GM23338 (cell line): ENCODE results near the gene OXCT1.

Source experiments
- CREB1 ChIP-seq: fragments of 250-450 bp; sonication (Bioruptor Pico); IDR thresholded peaks from 2 replicates; pipeline ENCODE4 v1.5.0; 2020; ENCODE audit warnings: low read depth, mild to moderate bottlenecking, moderate library complexity
- EZH2 ChIP-seq: fragments of 200-600 bp; sonication (generic); IDR thresholded peaks from one replicate; pipeline ENCODE4 v1.8.0; 2017; ENCODE audit warnings: antibody characterized with exemption, mild to moderate bottlenecking, low read depth; ENCODE audit not compliant: unreplicated experiment
- EZH2phosphoT487 ChIP-seq: fragments of 200-600 bp; sonication (generic); IDR thresholded peaks from one replicate; pipeline ENCODE4 v1.8.1; 2018; ENCODE audit warnings: antibody characterized with exemption; ENCODE audit not compliant: unreplicated experiment
- TF ChIP-seq, protein P1 (sequence below), 2 experiments: fragments of 200-600 bp in 1 of 2; sonication (generic) in 1 of 2; conservative IDR thresholded peaks; 2 replicates each; pipeline versions ENCODE4 v1.5.1 to v1.6.1; 2016 to 2017; ENCODE audit warnings: antibody characterized with exemption in 2 of 2, low read depth in 2 of 2, mild to moderate bottlenecking in 2 of 2, moderate library complexity in 1 of 2
- TF ChIP-seq, protein P2 (sequence below): IDR thresholded peaks from one replicate; pipeline ENCODE4 v1.6.1; 2018; ENCODE audit warnings: antibody characterized with exemption; ENCODE audit not compliant: unreplicated experiment

DNA sequence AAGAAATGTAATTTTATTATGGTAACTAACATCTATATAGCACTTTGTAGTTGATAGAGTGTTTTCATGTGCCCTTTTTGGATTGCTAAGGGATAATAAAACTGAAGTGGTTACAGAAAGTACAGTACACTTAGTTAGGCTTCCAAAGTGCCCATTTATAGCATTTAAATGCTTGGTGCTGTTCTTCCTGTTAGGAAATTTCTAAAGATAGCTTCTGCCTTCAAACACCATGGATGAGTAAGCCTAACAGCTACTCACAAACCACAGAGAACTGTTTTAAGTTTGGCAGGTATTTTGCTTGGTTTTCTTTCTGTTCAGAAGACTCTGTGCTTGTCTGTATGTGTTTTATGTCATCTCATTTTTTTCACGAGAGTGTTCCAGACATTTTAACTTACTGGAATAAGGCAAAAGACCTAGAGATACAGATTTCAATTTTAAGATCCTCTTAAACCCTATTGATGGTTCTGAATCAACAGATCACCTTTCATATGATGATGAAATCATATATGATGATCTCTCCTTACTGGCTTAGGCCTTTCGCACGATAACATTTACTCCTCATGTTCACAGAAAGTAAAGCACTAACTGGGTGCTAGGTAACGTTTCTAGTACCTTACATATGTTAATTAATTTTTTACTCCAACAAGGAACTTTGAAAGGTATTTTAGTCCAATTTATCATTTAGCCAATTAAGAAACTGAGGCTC lies 38.3 kb upstream of the OXCT1 start:
- TF ChIP-seq, protein P1, sequence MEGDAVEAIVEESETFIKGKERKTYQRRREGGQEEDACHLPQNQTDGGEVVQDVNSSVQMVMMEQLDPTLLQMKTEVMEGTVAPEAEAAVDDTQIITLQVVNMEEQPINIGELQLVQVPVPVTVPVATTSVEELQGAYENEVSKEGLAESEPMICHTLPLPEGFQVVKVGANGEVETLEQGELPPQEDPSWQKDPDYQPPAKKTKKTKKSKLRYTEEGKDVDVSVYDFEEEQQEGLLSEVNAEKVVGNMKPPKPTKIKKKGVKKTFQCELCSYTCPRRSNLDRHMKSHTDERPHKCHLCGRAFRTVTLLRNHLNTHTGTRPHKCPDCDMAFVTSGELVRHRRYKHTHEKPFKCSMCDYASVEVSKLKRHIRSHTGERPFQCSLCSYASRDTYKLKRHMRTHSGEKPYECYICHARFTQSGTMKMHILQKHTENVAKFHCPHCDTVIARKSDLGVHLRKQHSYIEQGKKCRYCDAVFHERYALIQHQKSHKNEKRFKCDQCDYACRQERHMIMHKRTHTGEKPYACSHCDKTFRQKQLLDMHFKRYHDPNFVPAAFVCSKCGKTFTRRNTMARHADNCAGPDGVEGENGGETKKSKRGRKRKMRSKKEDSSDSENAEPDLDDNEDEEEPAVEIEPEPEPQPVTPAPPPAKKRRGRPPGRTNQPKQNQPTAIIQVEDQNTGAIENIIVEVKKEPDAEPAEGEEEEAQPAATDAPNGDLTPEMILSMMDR (conservative IDR thresholded peaks at IDR 0.05; ENCODE audit: low read depth in 2 of 2), result no peak
- TF ChIP-seq EZH2 (no peak), CREB1 (CRISPR knock-in tag) (no peak), EZH2phosphoT487 (no peak)
- TF ChIP-seq, protein P2, sequence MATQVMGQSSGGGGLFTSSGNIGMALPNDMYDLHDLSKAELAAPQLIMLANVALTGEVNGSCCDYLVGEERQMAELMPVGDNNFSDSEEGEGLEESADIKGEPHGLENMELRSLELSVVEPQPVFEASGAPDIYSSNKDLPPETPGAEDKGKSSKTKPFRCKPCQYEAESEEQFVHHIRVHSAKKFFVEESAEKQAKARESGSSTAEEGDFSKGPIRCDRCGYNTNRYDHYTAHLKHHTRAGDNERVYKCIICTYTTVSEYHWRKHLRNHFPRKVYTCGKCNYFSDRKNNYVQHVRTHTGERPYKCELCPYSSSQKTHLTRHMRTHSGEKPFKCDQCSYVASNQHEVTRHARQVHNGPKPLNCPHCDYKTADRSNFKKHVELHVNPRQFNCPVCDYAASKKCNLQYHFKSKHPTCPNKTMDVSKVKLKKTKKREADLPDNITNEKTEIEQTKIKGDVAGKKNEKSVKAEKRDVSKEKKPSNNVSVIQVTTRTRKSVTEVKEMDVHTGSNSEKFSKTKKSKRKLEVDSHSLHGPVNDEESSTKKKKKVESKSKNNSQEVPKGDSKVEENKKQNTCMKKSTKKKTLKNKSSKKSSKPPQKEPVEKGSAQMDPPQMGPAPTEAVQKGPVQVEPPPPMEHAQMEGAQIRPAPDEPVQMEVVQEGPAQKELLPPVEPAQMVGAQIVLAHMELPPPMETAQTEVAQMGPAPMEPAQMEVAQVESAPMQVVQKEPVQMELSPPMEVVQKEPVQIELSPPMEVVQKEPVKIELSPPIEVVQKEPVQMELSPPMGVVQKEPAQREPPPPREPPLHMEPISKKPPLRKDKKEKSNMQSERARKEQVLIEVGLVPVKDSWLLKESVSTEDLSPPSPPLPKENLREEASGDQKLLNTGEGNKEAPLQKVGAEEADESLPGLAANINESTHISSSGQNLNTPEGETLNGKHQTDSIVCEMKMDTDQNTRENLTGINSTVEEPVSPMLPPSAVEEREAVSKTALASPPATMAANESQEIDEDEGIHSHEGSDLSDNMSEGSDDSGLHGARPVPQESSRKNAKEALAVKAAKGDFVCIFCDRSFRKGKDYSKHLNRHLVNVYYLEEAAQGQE, result no peak
